NCI-H1436 (cell line): ENCODE measurements around the gene LIPF.
"Not testable (repeated sequence)": the region's sequence is repeated elsewhere in the genome, so short reads cannot be mapped to it uniquely, and the experiment has no call there.

Experiments
- DNase-seq: peaks from one replicate; lab custom pipeline; 2025; lab: John Stamatoyannopoulos, UW

Gene LIPF

DNA sequence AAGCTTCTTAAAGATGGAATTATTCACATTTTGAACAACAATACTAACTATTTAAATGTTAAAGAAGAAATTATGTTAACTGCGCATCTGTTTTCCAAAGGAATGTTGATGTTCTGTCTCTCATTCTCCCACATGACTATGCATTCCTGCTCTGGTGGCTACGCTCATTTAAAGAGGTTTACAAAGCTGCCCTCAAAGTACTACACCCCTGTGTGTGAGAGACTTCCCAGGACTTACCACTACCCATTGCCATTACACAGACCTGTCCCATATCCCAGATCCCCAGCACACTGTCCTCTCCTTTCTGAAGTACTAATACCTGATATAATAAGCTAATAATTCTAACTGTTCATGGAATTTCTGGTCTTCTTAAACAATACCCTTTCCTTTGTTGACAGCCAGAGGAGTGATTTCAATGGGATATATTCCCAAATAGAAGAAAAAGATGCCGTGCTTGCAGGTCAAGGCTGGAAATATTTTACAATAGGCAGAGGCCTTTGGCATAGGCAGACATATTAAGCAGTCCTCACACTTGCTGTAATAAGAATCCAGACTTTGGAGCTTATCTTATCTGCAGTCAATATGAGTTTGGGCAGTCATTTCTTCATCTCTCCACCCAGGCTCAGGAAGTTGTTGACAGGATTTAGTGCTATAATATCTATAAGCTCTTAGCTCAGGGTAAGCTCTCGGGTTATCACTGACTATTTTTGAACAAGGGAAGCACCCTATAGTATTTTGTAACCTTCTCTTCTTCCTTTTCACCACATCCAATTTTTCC is 12.2 kb downstream of the LIPF start:
- DNase-seq = no peak

- DNase-seq = no peak
These were observed 16.7 kb downstream of the LIPF start for GRCh38 chr10:88680958-88681357.

- no peak for DNase-seq
These were observed 18.2 kb downstream of the LIPF start for GRCh38 chr10:88682491-88682890.

DNA sequence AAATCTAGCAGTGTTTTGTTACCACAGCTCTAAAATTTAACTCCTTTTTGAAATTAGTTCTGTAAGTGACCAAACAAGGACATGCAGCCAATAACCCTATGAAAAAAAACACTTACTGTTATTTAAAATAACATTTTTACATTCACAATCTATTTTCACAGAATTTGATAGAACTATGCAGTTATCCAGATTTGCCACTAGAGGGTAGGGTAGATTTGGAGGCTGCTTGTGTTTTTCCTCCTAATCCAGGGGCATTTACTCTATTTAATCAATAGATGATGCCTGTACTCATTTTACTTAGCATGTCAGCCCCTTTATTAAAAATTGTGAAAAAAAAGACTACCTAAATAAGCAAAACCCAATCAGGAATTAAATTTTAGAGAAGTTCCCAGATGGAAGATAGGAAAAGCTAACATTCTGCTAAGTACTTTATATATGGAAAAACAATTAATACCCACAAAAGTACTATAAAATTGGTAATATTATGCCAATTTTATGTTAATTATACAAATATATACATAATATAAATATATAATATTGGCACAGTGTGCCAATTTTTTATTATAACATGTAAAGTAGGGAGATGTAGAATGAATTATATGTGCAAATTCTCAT is 23.7 kb downstream of the LIPF start:
- DNase-seq = no peak

DNA sequence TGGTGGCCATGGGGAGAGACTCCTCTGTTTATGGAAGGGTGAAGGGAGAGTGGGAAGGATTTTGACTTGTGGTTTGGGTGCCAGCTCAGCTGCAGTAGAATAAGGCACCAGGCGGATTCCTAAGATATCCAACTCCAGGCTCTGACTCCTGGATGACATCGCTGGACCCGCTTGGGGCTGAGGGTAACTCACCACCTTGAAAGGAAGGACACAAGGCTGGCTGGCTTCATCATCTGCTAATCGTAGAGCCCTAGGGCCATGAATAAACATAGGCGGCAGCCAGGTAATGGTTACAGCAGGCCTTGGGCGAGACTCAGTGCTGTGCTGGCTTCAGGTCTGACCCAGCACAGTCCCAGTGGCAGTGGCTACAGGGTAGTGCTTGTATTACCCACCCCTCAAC is 25.1 kb downstream of the LIPF start:
- DNase-seq = no peak

GRCh38 chr10:88693392-88694020 is 29.3 kb downstream of the LIPF start:
- no peak for DNase-seq

DNA sequence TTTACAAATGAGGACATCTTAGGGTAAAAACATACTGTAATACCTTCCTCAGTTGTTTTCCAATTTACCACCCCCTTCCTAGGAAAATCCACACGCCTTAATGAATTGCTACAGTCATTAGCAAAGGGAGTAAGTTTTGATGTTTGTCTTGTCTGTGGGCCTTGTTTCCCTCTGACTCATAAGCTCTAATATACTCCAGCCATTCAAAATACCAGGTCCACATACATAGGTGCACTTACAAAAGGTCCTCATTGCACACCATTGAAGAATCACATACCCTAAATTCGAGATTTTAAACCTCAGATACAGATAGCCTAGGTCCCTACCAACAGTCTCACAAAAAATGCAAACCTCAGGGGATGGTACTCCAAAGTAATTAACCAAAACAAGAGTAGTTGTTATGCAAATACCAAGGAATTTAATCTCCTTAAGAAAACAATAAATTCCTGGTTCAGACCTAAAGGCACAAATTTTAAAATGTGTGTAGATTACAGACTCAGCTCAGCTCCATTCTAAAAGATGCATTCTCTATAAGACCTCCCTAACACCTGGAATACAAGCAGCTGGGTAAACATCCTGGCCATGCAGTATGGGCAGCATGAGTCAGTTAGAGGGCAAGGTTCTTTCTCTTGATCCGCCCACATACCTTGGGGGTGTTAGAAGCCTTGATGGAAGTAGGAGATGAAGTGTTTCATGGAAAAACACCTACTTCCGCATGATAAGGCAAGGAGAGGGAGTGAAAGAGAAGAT is 38.8 kb downstream of the LIPF start:
- DNase-seq = no peak

DNA sequence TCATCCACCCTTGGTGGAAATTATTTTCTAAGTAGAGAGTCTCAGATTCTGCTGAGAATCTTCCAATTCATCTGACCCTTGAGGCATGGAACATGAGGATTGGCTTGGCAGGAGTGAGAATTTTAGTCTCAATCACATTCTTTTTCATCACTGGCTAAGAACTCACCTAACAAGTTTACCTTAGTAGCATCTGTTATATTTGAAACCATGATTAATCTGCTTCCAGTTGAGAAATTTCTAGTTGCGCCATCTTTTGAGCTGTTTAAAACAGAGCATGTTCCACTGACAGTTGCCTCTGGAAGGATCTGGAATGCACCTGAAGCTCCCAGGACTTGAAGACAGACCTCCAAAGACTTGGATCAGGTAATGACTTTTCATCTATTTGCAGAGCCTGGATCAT is 41.7 kb downstream of the LIPF start, which contains the start of gene LIPK:
TSS of gene LIPK (plus strand) at position 292 of the 400 bp plus-strand sequence. CDS start 18,295 bp downstream, outside the sequence.
- DNase-seq = no peak

- DNase-seq = no peak
These were observed 43.4 kb downstream of the LIPF start for GRCh38 chr10:88707429-88708155.

DNA sequence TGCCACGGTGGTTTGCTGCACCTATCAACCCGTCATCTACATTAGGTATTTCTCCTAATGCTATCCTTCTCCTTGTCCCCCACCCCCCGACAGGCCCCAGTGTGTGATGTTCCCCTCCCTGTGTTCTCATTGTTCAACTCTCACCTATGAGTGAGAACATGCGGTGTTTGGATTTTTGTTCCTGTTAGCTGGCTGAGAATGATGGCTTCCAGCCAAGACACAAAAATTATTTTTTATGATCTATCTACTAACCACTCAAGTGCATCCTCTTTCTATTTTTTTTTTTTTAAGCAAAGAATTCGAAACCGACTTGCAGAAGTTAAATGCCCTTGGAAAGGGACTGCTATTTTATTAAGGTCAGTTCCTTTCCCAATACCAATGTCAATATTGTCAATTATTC is 45.1 kb downstream of the LIPF start:
- DNase-seq = not testable (repeated sequence)

GRCh38 chr10:88715517-88715916 is 51.3 kb downstream of the LIPF start:
- DNase-seq = no peak

DNA sequence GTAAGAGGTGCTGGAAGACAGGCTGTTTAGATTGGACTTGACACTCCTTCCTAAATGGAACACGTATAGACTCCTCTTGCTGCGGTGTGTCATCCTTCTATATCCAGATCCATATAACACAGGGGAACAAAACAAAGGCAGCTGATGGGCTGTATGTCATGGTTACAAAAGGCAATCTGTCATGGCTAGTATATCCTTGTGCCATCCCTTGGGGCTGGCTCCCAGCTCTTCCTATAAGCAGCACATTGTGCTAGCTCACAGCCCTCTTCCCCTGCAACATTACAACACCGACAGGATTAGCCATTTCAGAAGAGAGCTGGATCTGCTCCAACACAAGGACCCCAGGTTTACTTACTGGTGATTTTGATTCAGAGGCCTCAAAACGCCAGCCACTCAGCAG is 57.1 kb downstream of the LIPF start:
- no peak for DNase-seq

DNA sequence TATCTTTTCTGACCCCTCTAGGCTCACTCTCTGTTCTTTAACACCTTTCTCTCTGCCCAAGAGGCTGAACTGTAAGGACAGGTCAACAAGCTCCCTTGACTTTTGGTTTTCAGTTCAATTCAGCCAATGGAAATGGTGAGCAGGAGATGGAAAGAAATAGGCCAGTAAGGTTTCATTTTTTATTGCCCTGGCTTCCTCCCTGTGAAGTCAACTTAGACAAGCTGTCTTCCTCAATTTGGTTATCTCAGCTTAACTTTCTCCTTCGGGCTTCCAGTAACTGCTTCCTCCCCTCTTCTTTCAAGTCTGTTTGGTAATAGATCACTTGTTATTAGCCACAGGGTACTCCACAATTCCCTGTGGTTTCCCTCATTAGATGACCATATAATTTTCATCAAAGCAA is 61.6 kb downstream of the LIPF start:
- DNase-seq = no peak

GRCh38 chr10:88728107-88728763 is 64.0 kb downstream of the LIPF start:
- no peak for DNase-seq
